GDM1 (cell line): Measurements from ENCODE around the gene ZNF687.
"Not testable (repeated sequence)": the region's sequence is repeated elsewhere in the genome, so short reads cannot be mapped to it uniquely, and the experiment has no call there.

Experiments
- DNase-seq: peaks from one replicate; lab custom pipeline; 2025; lab: John Stamatoyannopoulos, UW

The ZNF687 gene, protein sequence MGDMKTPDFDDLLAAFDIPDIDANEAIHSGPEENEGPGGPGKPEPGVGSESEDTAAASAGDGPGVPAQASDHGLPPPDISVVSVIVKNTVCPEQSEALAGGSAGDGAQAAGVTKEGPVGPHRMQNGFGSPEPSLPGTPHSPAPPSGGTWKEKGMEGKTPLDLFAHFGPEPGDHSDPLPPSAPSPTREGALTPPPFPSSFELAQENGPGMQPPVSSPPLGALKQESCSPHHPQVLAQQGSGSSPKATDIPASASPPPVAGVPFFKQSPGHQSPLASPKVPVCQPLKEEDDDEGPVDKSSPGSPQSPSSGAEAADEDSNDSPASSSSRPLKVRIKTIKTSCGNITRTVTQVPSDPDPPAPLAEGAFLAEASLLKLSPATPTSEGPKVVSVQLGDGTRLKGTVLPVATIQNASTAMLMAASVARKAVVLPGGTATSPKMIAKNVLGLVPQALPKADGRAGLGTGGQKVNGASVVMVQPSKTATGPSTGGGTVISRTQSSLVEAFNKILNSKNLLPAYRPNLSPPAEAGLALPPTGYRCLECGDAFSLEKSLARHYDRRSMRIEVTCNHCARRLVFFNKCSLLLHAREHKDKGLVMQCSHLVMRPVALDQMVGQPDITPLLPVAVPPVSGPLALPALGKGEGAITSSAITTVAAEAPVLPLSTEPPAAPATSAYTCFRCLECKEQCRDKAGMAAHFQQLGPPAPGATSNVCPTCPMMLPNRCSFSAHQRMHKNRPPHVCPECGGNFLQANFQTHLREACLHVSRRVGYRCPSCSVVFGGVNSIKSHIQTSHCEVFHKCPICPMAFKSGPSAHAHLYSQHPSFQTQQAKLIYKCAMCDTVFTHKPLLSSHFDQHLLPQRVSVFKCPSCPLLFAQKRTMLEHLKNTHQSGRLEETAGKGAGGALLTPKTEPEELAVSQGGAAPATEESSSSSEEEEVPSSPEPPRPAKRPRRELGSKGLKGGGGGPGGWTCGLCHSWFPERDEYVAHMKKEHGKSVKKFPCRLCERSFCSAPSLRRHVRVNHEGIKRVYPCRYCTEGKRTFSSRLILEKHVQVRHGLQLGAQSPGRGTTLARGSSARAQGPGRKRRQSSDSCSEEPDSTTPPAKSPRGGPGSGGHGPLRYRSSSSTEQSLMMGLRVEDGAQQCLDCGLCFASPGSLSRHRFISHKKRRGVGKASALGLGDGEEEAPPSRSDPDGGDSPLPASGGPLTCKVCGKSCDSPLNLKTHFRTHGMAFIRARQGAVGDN

DNA sequence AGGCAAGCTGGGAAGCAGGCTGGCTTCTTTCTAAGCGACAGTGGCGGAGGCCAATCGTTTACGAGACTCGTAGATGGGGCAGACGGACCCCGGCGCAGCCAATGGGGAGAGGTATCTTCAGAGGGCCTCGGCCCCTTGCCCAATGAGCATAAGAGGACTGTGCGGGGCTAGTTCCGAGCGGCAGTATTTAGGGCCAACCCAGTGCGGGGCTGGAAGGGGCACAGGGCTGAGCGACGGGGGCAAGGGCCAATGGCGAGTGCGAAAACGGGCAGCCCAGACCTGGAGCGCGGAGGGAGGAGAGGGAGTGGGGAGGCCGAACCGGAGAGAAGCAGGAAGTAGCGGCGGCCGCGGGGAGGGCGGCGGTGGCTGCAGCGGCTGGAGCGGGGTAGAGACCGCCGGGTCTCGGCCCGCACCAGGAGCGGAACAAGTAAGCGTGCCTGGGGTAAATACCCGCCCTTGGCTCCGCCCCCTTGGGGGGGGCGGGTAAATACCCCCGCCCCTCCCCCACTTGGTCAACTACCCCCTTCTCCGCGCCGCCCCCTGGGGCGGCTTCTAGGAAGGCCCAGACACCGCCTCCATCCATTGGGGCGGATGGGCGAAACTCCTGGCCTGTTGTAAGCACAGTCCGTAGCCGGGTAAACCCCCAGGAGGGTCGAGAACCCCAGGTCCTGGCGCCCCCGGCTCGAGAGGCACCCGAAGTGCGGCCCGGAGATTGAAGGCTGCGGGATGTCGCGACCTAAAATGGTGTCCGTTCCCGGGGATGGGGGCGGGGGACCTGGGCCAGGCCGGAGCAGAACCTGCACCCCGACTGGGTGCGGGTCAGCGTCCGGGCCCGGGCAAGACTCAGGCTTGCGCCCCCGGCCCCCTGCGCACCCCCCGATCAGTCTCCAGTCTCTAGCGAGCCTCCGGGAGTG is at the start of gene ZNF687:
TSS of gene ZNF687 (plus strand) at position 331 of the 914 bp plus-strand sequence. CDS start 3,993 bp downstream, outside the sequence.
- DNase-seq, result peak; percentile 100

DNA sequence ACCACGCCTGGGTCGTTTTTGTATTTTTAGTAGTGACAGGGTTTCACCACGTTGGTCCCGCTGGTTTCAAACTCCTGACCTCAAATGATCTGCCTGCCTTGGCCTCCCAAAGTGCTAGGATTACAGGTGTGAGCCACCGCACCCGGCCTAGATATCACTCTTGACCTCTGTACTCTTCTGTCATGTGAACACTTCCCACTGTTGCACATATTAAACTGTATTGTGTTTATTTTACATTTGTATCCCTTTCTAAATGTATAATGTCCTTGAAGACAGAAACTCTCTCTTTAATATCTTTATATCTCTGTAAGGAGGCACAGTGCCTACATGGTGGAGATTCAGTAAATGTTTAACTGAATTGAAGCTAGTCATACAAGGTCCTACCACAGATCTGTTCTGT is 46.9 kb upstream of the ZNF687 start:
- no peak for DNase-seq

- DNase-seq, result no peak
Measured at GRCh38 chr1:151237678-151238466, 44.2 kb upstream of the ZNF687 start.

DNA sequence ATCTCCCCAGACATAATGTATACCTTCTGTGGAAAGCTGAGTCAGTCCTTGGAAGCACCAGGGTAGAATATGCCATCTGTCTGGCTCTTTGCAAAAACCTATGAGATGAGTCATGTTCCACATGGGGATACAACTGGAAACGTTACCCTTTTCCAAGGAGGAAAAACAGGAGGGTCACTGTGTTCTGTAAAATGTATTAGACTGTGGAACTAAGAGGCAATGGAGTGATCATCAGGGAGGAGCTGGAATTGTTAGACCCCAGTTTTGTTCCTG is 43.7 kb upstream of the ZNF687 start:
- DNase-seq, result no peak

- DNase-seq, result no peak
Measured at GRCh38 chr1:151242442-151242841, 39.7 kb upstream of the ZNF687 start.

DNA sequence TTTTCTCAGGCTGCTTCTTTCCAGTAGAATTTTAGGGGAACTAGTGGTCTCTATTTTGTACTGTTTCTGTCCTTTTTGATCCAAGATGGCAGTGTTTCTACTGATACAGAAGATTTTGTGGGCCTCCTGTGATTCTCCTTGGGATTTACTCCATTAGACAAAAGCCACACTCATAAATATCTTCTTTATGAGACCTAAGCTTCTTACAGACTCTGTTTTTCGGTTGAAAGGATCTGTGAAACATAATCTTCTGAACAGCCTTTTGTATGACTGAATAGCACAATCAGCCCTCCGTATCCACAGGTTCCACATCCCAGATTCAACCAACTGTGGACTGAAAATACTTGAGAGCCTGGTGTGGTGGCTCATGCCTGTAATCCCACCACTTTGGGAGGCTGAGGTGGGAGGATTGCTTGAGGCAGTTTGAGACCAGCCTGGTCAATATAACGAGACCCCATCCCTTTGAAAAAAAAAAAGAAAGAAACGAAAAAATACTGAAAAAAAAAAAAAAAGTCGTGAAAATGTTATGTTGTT is 38.3 kb upstream of the ZNF687 start:
- no peak for DNase-seq

GRCh38 chr1:151246786-151247185 is 35.3 kb upstream of the ZNF687 start:
- DNase-seq, result no peak

GRCh38 chr1:151251656-151252470 is 30.2 kb upstream of the ZNF687 start:
- DNase-seq, result peak; percentile 66

- peak; percentile 94 for DNase-seq
Measured at GRCh38 chr1:151254217-151255213, 27.6 kb upstream of the ZNF687 start, which contains the start of gene PSMD4. TSS of gene PSMD4 (plus strand) at chr1:151254734. CDS start at chr1:151254783, 49 bp downstream.

GRCh38 chr1:151255381-151255780 is 26.7 kb upstream of the ZNF687 start:
- DNase-seq, result no peak

- no peak for DNase-seq
Measured at GRCh38 chr1:151259351-151259750, 22.7 kb upstream of the ZNF687 start.

GRCh38 chr1:151265446-151266236 is 16.5 kb upstream of the ZNF687 start:
- DNase-seq, result no peak

GRCh38 chr1:151266315-151266714 is 15.8 kb upstream of the ZNF687 start:
- no peak for DNase-seq

DNA sequence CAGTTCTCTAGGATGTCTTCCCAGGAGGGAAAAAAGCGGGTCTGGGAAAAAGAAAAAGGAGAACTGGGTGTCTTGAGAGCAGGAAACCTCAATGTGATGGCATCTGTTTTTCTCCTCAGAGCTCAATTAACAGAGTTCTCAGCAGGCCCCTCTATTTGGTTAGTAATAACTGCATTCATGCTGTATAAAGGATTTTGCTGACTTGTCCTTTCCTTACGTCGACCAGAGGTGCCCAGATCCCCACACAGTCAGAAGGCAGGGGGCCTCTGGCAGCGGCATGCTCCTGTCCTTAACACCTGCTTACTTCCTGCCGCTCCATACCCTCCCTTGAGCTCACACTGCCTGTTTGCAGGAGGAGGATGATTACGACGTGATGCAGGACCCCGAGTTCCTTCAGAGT is 15.3 kb upstream of the ZNF687 start:
- no peak for DNase-seq

- DNase-seq, result no peak
Measured at GRCh38 chr1:151267760-151268159, 14.3 kb upstream of the ZNF687 start.

- no peak for DNase-seq
Measured at GRCh38 chr1:151273924-151274466, 8.1 kb upstream of the ZNF687 start.

- not testable (repeated sequence) for DNase-seq
Measured at GRCh38 chr1:151275341-151275740, 6.8 kb upstream of the ZNF687 start.
